NCI-H187 (cell line): ENCODE results near the gene CYP4F12.

Experiments used
- DNase-seq, 2 experiments: peaks; one replicate each; lab custom pipeline; 2025; lab: John Stamatoyannopoulos, UW

The CYP4F12 gene, protein sequence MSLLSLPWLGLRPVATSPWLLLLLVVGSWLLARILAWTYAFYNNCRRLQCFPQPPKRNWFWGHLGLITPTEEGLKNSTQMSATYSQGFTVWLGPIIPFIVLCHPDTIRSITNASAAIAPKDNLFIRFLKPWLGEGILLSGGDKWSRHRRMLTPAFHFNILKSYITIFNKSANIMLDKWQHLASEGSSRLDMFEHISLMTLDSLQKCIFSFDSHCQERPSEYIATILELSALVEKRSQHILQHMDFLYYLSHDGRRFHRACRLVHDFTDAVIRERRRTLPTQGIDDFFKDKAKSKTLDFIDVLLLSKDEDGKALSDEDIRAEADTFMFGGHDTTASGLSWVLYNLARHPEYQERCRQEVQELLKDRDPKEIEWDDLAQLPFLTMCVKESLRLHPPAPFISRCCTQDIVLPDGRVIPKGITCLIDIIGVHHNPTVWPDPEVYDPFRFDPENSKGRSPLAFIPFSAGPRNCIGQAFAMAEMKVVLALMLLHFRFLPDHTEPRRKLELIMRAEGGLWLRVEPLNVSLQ

GRCh38 chr19:15672580-15673175 lies at the start of gene CYP4F12:
CYP4F12 (plus strand) TSS chr19:15673087; CDS start chr19:15673530, 443 bp downstream.
- no peak for DNase-seq

GRCh38 chr19:15623711-15624318 lies 49.1 kb upstream of the CYP4F12 start:
- no peak for DNase-seq

DNA sequence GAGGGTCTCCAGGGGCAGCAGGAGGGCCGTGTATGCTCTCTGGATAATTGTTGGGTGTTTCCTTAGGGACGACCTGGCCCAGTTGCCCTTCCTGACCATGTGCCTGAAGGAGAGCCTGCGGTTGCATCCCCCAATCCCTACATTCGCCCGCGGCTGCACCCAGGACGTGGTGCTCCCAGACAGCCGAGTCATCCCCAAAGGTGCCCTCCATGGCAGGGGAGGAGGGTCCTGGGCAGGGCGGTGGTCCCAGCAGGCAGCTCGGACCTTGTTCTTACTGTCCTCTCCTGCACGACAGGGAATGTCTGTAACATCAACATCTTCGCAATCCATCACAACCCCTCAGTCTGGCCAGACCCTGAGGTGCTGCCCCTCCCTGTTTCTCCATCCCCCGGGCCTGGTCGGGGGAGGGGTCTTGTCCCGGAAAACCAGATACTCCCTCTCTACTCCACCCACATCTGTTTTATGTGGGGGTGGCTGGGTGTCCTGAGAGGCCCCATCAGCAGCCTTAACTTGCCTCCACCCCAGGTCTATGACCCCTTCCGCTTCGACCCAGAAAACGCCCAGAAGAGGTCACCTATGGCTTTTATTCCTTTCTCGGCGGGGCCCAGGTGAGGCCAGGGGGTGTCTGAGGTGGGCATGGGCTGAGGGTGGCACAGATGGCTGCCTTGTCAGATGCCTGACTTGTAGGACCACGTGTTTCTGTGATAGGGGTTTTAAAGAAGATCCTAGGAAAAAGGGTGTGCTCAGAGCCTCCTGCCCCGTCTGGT lies 44.5 kb upstream of the CYP4F12 start:
- DNase-seq = no peak

DNA sequence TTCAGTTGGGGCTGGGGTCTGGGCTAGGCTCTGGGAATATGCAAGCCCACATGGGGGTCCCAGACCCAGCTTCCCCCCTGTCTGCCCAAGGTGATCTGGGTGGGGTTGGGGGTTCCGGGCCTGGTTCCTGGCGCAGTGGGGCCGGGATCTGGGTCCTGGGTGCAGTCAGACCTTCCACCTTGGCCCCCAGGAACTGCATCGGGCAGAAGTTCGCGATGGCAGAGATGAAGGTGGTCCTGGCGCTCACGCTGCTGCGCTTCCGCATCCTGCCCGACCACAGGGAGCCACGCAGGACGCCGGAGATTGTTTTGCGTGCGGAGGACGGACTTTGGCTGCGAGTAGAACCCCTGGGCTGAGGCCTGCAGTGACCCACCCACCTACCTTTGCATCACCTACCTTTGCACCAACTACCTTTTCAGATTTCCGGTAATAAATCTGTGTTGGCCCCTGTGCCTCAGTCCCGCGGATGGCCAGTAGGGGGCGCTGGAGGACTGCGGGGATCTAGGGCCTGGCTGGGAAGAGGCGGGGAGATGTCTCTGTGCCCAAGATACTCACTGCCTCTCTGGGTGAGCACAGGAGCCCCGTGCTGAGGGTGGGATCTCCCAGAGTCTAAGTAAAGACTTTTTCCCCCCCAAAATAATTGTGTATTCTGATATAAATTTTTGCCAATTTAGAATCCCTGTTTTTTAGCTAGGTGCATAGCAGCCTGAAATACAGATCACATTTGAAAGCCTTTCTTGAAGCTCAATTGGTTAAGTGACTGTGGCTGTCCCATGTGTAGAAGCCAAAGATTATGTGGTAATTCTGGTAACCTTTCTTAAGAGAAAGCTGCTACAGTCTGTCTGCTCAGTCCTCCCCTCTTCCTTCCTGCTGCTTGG lies 43.6 kb upstream of the CYP4F12 start:
- DNase-seq = peak in 1 of 2 experiments; percentile 38

DNA sequence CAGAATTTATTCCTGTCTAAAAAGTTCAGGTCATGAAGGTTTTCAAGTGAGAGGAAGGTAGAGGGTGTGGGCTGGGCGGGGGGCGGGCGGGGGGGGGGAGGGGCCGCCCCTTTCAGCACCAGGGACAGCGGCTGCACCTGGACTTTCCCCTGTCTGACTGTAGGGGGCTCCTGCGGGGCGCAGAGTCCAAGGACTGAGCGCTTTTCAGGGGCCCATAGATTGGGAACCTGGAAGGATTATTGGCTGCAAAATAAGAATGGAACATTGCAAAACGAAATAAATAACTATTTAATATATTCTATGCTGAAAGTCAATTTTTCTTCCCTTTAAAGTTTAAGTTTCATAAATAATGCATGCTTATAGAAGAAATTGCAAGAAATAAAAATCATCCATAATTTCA lies 41.1 kb upstream of the CYP4F12 start:
- no peak for DNase-seq

DNA sequence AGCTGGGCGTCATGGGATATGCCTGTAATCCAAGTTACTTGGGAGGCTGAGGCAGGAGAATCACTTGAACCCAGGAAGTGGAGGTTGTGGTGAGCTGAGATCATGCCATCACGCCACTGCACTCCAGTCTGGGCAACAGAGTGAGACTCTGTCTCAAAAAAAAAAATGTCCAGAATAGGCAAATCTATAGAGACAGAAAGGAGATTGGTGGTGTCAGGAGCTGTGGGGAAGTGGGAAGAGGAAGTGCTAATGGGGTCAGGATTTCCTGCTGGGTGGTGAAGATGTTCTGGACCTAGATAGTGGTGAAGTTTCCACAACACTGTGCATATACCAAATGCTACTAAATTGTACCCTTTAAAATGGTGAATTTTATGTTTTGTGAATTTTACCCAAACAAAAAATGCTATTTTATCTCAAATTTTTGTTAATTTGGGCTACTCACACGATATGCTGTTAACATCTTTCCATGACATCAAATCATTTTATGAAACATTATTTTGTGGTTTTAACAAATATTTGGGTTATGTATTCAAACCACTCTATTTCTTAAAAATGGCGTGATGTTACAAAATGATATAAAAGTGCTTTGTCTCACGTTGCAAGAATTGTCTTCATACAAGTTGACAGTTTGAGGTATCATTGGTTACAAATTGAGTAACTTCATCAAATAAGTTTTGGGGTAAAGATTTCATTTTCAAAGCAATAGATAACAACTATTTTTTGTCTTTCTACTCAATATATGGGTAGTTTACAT lies 39.6 kb upstream of the CYP4F12 start:
- no peak for DNase-seq

DNA sequence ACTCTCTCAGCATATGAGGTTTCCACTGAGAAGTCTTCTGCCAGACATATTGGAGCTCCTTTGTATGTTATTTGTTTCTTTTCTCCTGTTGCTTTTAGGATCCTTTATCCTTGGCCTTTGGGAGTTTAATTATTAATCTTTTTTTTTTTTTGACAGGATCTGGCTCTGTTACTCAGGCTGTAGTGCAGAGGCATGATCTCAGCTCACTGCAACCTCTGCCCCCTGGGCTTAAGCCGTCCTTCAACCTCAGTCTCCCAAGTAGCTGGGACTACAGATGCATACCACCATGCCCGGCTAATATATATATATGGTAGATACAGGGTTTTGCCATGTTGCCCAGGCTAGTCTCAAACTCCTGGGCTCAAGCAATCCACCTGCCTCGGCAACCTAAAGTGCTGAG lies 38.8 kb upstream of the CYP4F12 start:
- DNase-seq = no peak

GRCh38 chr19:15635016-15635805 lies 37.7 kb upstream of the CYP4F12 start:
- no peak for DNase-seq

DNA sequence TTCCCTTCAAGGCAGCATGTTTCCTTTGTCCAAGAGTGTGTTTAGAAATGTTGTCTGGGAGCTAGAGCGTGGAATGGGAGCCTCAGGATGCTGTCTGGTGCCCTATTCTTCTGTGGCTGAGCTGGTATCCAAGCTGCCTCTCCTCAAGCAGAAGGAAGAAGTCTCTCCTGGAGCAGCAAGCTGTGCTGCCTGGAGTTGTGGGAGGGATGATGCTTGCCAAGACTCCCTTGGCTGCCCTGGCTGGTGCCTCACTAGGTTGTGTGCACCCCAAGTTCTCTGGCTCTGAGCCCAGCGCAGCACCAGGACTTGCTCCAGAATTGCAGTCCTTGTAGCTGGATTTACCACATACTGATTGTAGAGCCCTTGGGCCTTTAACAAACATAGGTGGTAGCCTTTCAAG lies 36.9 kb upstream of the CYP4F12 start:
- DNase-seq = no peak

DNA sequence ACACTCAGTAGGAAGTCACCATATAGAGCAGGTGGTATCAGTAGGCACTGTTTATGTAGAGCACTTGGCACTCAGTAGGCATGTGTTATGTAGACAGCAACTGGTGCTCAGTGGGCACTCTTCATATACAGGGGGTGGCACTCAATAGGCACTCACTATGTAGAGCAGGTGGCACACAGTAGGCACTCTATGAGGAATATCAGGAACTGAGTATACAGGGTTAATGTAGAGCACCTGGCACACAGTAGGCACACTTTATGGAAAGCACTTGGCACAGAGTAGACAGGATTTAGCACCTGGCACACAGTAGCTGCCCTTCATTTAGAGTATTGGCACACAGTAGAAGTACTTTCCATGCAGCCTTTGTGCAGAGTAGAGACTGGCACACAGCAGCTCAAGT lies 33.3 kb upstream of the CYP4F12 start:
- no peak for DNase-seq

- no peak for DNase-seq
These were observed 32.5 kb upstream of the CYP4F12 start, which contains the start of gene CYP4F3 for GRCh38 chr19:15640294-15640903. CYP4F3 (plus strand) TSS chr19:15640897; CDS start chr19:15641416, 519 bp downstream.

GRCh38 chr19:15640904-15641597 lies 31.8 kb upstream of the CYP4F12 start:
- DNase-seq = no peak

GRCh38 chr19:15641901-15642491 lies 30.9 kb upstream of the CYP4F12 start:
- no peak for DNase-seq

- no peak for DNase-seq
These were observed 30.1 kb upstream of the CYP4F12 start for GRCh38 chr19:15642807-15643206.

DNA sequence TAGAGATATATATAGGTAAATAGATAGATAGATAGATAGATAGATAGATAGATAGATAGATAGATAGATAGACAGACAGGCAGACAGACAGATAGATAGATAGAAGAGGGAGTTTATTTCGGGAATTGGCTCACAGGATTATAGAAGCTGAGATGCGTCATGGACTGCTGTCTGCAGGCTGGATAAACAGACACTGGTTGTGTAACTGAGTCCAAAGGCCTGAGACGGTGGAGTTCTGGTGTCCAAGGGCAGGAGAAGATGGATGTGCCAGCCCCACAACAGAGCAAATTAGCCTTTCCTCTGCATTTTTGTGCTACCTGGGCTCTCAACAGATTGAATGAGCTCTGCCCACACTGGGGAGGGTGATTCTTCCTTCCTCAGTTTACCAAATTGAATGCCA lies 29.5 kb upstream of the CYP4F12 start:
- no peak for DNase-seq

DNA sequence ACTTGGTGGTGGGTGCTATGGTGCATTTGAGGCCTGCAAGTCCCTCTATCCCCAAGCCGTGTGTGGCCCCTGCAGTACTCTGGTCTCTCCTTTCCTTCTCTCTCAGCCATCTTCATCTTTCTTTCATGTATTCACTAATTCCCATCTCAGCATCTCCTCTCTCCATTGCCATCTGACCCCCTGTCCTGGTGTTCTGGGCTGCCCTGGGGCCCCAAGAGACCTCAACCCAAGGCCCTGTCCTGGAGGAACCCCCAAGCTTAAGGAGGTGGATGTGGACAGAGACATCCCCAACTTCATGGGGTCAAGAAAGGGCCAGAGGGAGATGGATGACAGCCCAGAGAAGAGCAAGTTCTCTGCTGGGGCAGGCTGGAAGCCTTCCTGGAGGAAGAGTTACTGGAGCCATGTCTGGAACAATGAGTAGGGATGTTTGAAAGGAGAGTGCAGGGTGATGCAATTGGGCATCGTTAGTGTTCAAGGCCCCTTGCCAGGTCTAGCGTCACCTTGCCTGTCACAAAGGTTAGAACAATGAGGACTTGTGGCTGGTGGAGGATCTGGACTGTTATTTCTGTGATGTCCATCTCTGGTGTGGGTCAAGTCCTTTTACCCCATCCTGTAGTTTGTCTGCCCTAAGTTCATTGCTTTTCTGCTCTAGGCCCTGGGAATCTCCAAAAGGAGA lies 28.7 kb upstream of the CYP4F12 start:
- no peak for DNase-seq

- no peak for DNase-seq
These were observed 28.1 kb upstream of the CYP4F12 start for GRCh38 chr19:15644816-15645215.
